ENCODE measurements around the gene FLNA.
A peak's percentile ranks its signal among the peaks of the same experiment; 100 is the strongest.
"Not testable (repeated sequence)": the region's sequence is repeated elsewhere in the genome, so short reads cannot be mapped to it uniquely, and the experiment has no call there.

FLNA gene

GRCh38 chrX:154397888-154398667 lies 23.6 kb upstream of the FLNA start, which contains the start of gene RPL10:
Gene RPL10 (plus strand): TSS chrX:154398377. CDS start chrX:154398520, 143 bp downstream.
- DNase-seq (ENCODE audit: low spot score) = peak; percentile 76

GRCh38 chrX:154396973-154397887 lies 22.8 kb upstream of the FLNA start:
- DNase-seq (ENCODE audit: low spot score) = no peak

- not testable (repeated sequence) for DNase-seq (ENCODE audit: low spot score)
Observed at GRCh38 chrX:154396363-154396762, 21.9 kb upstream of the FLNA start.

- not testable (repeated sequence) for DNase-seq (ENCODE audit: low spot score)
Observed at GRCh38 chrX:154389812-154390747, 15.6 kb upstream of the FLNA start.

GRCh38 chrX:154388649-154389048 lies 14.2 kb upstream of the FLNA start:
- not testable (repeated sequence) for DNase-seq (ENCODE audit: low spot score)

GRCh38 chrX:154388094-154388493 lies 13.7 kb upstream of the FLNA start:
- DNase-seq (ENCODE audit: low spot score) = not testable (repeated sequence)

GRCh38 chrX:154384284-154384892 lies 10.0 kb upstream of the FLNA start:
- no peak for DNase-seq (ENCODE audit: low spot score)

GRCh38 chrX:154383359-154384283 lies 9.2 kb upstream of the FLNA start:
- DNase-seq (ENCODE audit: low spot score) = no peak

- no peak for DNase-seq (ENCODE audit: low spot score)
Observed at GRCh38 chrX:154382483-154383069, 8.1 kb upstream of the FLNA start.

GRCh38 chrX:154381271-154381670 lies 6.8 kb upstream of the FLNA start:
- no peak for DNase-seq (ENCODE audit: low spot score)

GRCh38 chrX:154380787-154381186 lies 6.4 kb upstream of the FLNA start:
- DNase-seq (ENCODE audit: low spot score) = no peak

- DNase-seq (ENCODE audit: low spot score) = no peak
Observed at GRCh38 chrX:154380153-154380552, 5.7 kb upstream of the FLNA start.

GRCh38 chrX:154379569-154379951 lies 5.1 kb upstream of the FLNA start:
- no peak for DNase-seq (ENCODE audit: low spot score)

GRCh38 chrX:154378799-154379568 lies 4.5 kb upstream of the FLNA start, which contains the start of gene EMD:
Gene EMD (plus strand): TSS chrX:154379295. CDS start chrX:154379485, 190 bp downstream.
- DNase-seq (ENCODE audit: low spot score) = peak; percentile 89

GRCh38 chrX:154378059-154378798 lies 3.8 kb upstream of the FLNA start:
- DNase-seq (ENCODE audit: low spot score) = no peak

GRCh38 chrX:154376774-154377173 lies 2.3 kb upstream of the FLNA start:
- DNase-seq (ENCODE audit: low spot score) = no peak

GRCh38 chrX:154375156-154375504 lies 696 bp upstream of the FLNA start:
- DNase-seq (ENCODE audit: low spot score) = no peak

All from kidney capillary endothelial cell (primary cell).